Spleen (tissue), 11 donors: ENCODE measurements around the gene ZNF778. TPM values are rescaled to one million over a fixed set of nuclear protein-coding genes. Genes with fewer than 3 reads are reported as not detected.

ENCODE experiments used
- DNase-seq: peaks from one replicate; pipeline ENCODE4 v3.0.0-alpha.2; 2020
- H3K27ac ChIP-seq, 8 donors: fragments of 200-600 bp; sonication (generic) in 7 of 8; 1 replicate in 4 of 8; 2 replicates in 4 of 8; pipeline versions ENCODE4 v1.5.0 to v1.8.0; 2016 to 2021; ENCODE audit warnings: inconsistent platforms in 4 of 8, mild to moderate bottlenecking in 4 of 8, moderate library complexity in 1 of 8
- H3K27me3 ChIP-seq, 7 donors: fragments of 200-600 bp; sonication (generic) in 6 of 7; replicated peaks in 1 of 7; 1 replicate in 4 of 7; 2 replicates in 3 of 7; pipeline versions ENCODE4 v1.5.0 to v1.8.0; 2016 to 2021; ENCODE audit warnings: inconsistent platforms in 3 of 7, mild to moderate bottlenecking in 1 of 7
- H3K36me3 ChIP-seq, 6 donors: fragments of 200-600 bp; sonication (generic) in 5 of 6; 1 replicate in 4 of 6; 2 replicates in 2 of 6; pipeline versions ENCODE4 v1.5.0 to v1.8.0; 2016 to 2021; ENCODE audit warnings: inconsistent platforms in 2 of 6
- H3K4me1 ChIP-seq, 6 donors: fragments of 200-600 bp; sonication (generic) in 5 of 6; 1 replicate in 3 of 6; 2 replicates in 3 of 6; pipeline versions ENCODE4 v1.5.0 to v1.8.0; 2016 to 2021; ENCODE audit warnings: inconsistent platforms in 3 of 6
- H3K4me3 ChIP-seq, 8 donors: fragments of 200-600 bp; sonication (generic) in 7 of 8; 1 replicate in 4 of 8; 2 replicates in 4 of 8; pipeline versions ENCODE4 v1.5.0 to v1.8.0; 2016 to 2021; ENCODE audit warnings: inconsistent platforms in 4 of 8, mild to moderate bottlenecking in 4 of 8, moderate library complexity in 2 of 8
- H3K9me3 ChIP-seq, 8 donors: fragments of 200-600 bp; sonication (generic) in 7 of 8; 1 replicate in 4 of 8; 2 replicates in 4 of 8; pipeline versions ENCODE4 v1.5.0 to v1.8.0; 2016 to 2021; ENCODE audit warnings: inconsistent platforms in 4 of 8
- CTCF ChIP-seq, 11 experiments: fragments of 200-600 bp in 7 of 11; fragments of 450-650 bp in 4 of 11; sonication (generic) in 4 of 11; IDR thresholded peaks in 8 of 11; conservative IDR thresholded peaks in 3 of 11; 1 replicate in 7 of 11; 2 replicates in 4 of 11; pipeline versions ENCODE4 v1.4.0 to v1.8.0; 2016 to 2021; ENCODE audit warnings: antibody characterized with exemption in 11 of 11, inconsistent platforms in 4 of 11, mild to moderate bottlenecking in 1 of 11
- POLR2A ChIP-seq, 3 donors: fragments of 450-650 bp; IDR thresholded peaks; one replicate each; pipeline ENCODE4 v1.5.1; 2017; ENCODE audit warnings: antibody characterized with exemption in 3 of 3, mild to moderate bottlenecking in 1 of 3
- POLR2AphosphoS5 ChIP-seq, 3 donors: sonication (generic); formaldehyde crosslinking; IDR thresholded peaks; one replicate each; pipeline ENCODE4 v1.5.1; 2017; ENCODE audit warnings: antibody characterized with exemption in 3 of 3
- WGBS, 5 donors: extraction: QIAGEN DNeasy Blood & Tissue Kit in 3 of 5; methylation state at CpG; one replicate each; pipeline versions ENCODE4 v1.1.5 to v1.1.7; 2013 to 2018; 5-methylcytosine and 5-hydroxymethylcytosine counted together
- intact Hi-C: fragments of 100-400 bp; cut with DNase I; formaldehyde crosslinking; loops from one replicate; pipeline ENCODE4 v1.15.0; 2023; ENCODE audit warnings: low total_unique reads
- polyA plus RNA-seq, 3 donors: library from polyadenylated mRNA; stranded (reverse); fragments of 200-250 nt; gene quantifications; one replicate each; pipeline ENCODE4 v1.2.1, GENCODE V29; 2013
- total RNA-seq, 7 donors: library from RNA; depleted of rRNA in 3 of 7; stranded (reverse); fragments of >200 nt in 3 of 7; fragmentation: NEBNext Ultra II Directional in 4 of 7; extraction: Animal tissue kit (Norgen Biotek cat#: 25700) in 4 of 7; gene quantifications; one replicate each; pipeline versions ENCODE4 v1.1.0 to v1.2.1, GENCODE V29; 2016 to 2021
- donor health status: healthy with polysubstance abuse.
- donor health status: DM: no; HTN: no; CAD: no; lungs with moderate emphysema.
- donor health status: DM: no; HTN: no; CAD: no.
- donor health status: Bipolar disorder and iron deficiency.
- donor health status: healthy.
- donor health status: DM: no; HTN: no; CAD: no.
- donor health status: DM: yes; HTN: yes; CAD: no.

ZNF778 gene
- total and polyA plus RNA-seq, 10 donors, result 1.6 to 34.4 (median 10.7) TPM

- Histone ChIP-seq H3K27ac (peak overlapping the region in 1 of 8 donors; percentile 64), H3K27me3 (peaks cover 0 to 75% (median 14%) of the 10 kb centered on the region in 7 donors), H3K4me3 (no peak overlapping the region), H3K9me3 (no peaks in the 10 kb centered on the region), H3K4me1 (peaks cover 8 to 72% (median 38%) of the 10 kb centered on the region in 6 donors), H3K36me3 (no peaks in the 10 kb centered on the region)
- WGBS, 5 donors, result 59 to 75% (median 68%) methylated on average over 7 to 13 of the region's 13 CpGs
- no peak for TF ChIP-seq CTCF (IDR thresholded peaks at IDR 0.05 in 8 of 11, conservative IDR thresholded peaks at IDR 0.05 in 3 of 11)
- TF ChIP-seq POLR2A (IDR thresholded peaks at IDR 0.05), result no peak
- TF ChIP-seq POLR2AphosphoS5 (IDR thresholded peaks at IDR 0.05), result no peak
- peak; percentile 78 for DNase-seq
- intact Hi-C loops, result no loop called here
Observed at GRCh38 chr16:89172528-89173173, 44.9 kb upstream of the ZNF778 start.

- H3K27ac ChIP-seq, result peak overlapping the region in 2 of 8 donors; percentile 49 to 64
- no peak for TF ChIP-seq POLR2A (IDR thresholded peaks at IDR 0.05)
- TF ChIP-seq POLR2AphosphoS5 (IDR thresholded peaks at IDR 0.05), result no peak
- TF ChIP-seq CTCF (IDR thresholded peaks at IDR 0.05 in 8 of 11, conservative IDR thresholded peaks at IDR 0.05 in 3 of 11), result no peak
- no peaks in the 10 kb centered on the region for H3K36me3 ChIP-seq
- 71 to 81% (median 79%) methylated on average over 5 to 11 of the region's 11 CpGs for WGBS, 5 donors
- H3K4me1 ChIP-seq, result peaks cover 6 to 65% (median 32%) of the 10 kb centered on the region in 6 donors
- intact Hi-C loops, result no loop called here
- no peak for DNase-seq
- H3K9me3 ChIP-seq, result no peaks in the 10 kb centered on the region
- no peak overlapping the region for H3K4me3 ChIP-seq
- H3K27me3 ChIP-seq, result peaks cover 0 to 74% (median 14%) of the 10 kb centered on the region in 7 donors
Observed at GRCh38 chr16:89173174-89173921, 44.2 kb upstream of the ZNF778 start.

GRCh38 chr16:89174055-89174827 lies 43.3 kb upstream of the ZNF778 start:
- peaks cover 0 to 74% (median 11%) of the 10 kb centered on the region in 7 donors for H3K27me3 ChIP-seq
- intact Hi-C loops, result no loop called here
- TF ChIP-seq POLR2AphosphoS5 (IDR thresholded peaks at IDR 0.05) (no peak), POLR2A (IDR thresholded peaks at IDR 0.05) (no peak), CTCF (IDR thresholded peaks at IDR 0.05 in 8 of 11, conservative IDR thresholded peaks at IDR 0.05 in 3 of 11) (no peak)
- H3K36me3 ChIP-seq, result no peaks in the 10 kb centered on the region
- 76 to 93% (median 83%) methylated on average over 8 to 23 of the region's 23 CpGs for WGBS, 5 donors
- no peak for DNase-seq
- H3K4me3 ChIP-seq, result no peak overlapping the region
- no peaks in the 10 kb centered on the region for H3K9me3 ChIP-seq
- peaks cover 6 to 57% (median 30%) of the 10 kb centered on the region in 6 donors for H3K4me1 ChIP-seq
- H3K27ac ChIP-seq, result peak overlapping the region in 5 of 8 donors; percentile 21 to 64 (median 49)
